ENCODE measurements around the gene TLE1. TPM values are rescaled to one million over a fixed set of nuclear protein-coding genes. Genes with fewer than 3 reads are reported as not detected.

Gene TLE1
- total and polyA plus RNA-seq, 9 of the 15 experiments (the other 6 are each of a cell fraction or from before 2014, with no cell fraction given) = 0.11 TPM; not detected in 8

- Histone ChIP-seq H4K20me1 (replicated peaks; ENCODE audit: control insufficient read depth, insufficient read depth, low read length) (no peaks in the 10 kb centered on the region), H3K9ac (ENCODE audit: insufficient read depth in 1 of 2, low read depth in 2 of 2, low read length in 2 of 2) (no peak overlapping the region), H3K79me2 (ENCODE audit: control insufficient read depth, insufficient read depth, low read length) (no peaks in the 10 kb centered on the region), H2AFZ (ENCODE audit: low read depth, low read length) (no peak overlapping the region), H3K27ac (ENCODE audit: extremely low read depth, low read depth, low read length) (no peak overlapping the region), H3K9me3 (replicated peaks; ENCODE audit: control insufficient read depth, insufficient read depth, low read depth, low read length) (no peaks in the 10 kb centered on the region), H3K27me3 (ENCODE audit: control insufficient read depth in 2 of 2, insufficient read depth in 2 of 2, low read length in 2 of 2) (no peaks in the 10 kb centered on the region), H3K36me3 (ENCODE audit: control insufficient read depth, insufficient read depth, low read length) (no peaks in the 10 kb centered on the region), H3K4me3 (no peak overlapping the region), H3K4me2 (ENCODE audit: insufficient read depth, low read length) (no peak overlapping the region), H3K4me1 (replicated peaks in 1 of 2; ENCODE audit: control insufficient read depth in 2 of 2, insufficient read depth in 2 of 2, low read length in 2 of 2) (no peaks in the 10 kb centered on the region), H3K9me1 (ENCODE audit: control insufficient read depth, insufficient read depth, low read length) (no peaks in the 10 kb centered on the region)
- CTCF ChIA-PET (ENCODE audit: low intra/inter-chr PET ratio) = no interaction called here
- in situ Hi-C loops (cut with MboI) = no loop called here
- WGBS (ENCODE audit: insufficient coverage, low coverage, missing lambda C conversion rate) = 0% methylated on average over 11 of the region's 15 CpGs
- no peak for DNase-seq (ENCODE audit: extremely low read depth in 1 of 4, low spot score in 3 of 4)
- no peak for FAIRE-seq
- BruUV-seq (replicated peaks) = no TSS peak
- POLR2A ChIA-PET = no interaction called here
- no peak for ATAC-seq
- intact Hi-C loops (cut with micrococcal nuclease) = no loop called here
- TF ChIP-seq TCFL5 (CRISPR knock-in tag; conservative IDR thresholded peaks at IDR 0.05) = no peak
- TF ChIP-seq, protein P1, sequence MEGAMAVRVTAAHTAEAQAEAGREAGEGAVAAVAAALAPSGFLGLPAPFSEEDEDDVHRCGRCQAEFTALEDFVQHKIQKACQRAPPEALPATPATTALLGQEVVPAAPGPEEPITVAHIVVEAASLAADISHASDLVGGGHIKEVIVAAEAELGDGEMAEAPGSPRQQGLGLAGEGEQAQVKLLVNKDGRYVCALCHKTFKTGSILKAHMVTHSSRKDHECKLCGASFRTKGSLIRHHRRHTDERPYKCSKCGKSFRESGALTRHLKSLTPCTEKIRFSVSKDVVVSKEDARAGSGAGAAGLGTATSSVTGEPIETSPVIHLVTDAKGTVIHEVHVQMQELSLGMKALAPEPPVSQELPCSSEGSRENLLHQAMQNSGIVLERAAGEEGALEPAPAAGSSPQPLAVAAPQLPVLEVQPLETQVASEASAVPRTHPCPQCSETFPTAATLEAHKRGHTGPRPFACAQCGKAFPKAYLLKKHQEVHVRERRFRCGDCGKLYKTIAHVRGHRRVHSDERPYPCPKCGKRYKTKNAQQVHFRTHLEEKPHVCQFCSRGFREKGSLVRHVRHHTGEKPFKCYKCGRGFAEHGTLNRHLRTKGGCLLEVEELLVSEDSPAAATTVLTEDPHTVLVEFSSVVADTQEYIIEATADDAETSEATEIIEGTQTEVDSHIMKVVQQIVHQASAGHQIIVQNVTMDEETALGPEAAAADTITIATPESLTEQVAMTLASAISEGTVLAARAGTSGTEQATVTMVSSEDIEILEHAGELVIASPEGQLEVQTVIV (CRISPR knock-in tag; IDR thresholded peaks at IDR 0.05; ENCODE audit: borderline replicate concordance) = no peak
- TF ChIP-seq, protein P2, sequence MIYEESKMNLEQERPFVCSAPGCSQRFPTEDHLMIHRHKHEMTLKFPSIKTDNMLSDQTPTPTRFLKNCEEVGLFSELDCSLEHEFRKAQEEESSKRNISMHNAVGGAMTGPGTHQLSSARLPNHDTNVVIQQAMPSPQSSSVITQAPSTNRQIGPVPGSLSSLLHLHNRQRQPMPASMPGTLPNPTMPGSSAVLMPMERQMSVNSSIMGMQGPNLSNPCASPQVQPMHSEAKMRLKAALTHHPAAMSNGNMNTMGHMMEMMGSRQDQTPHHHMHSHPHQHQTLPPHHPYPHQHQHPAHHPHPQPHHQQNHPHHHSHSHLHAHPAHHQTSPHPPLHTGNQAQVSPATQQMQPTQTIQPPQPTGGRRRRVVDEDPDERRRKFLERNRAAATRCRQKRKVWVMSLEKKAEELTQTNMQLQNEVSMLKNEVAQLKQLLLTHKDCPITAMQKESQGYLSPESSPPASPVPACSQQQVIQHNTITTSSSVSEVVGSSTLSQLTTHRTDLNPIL (CRISPR knock-in tag; IDR thresholded peaks at IDR 0.05) = no peak
- TF ChIP-seq, protein P3, sequence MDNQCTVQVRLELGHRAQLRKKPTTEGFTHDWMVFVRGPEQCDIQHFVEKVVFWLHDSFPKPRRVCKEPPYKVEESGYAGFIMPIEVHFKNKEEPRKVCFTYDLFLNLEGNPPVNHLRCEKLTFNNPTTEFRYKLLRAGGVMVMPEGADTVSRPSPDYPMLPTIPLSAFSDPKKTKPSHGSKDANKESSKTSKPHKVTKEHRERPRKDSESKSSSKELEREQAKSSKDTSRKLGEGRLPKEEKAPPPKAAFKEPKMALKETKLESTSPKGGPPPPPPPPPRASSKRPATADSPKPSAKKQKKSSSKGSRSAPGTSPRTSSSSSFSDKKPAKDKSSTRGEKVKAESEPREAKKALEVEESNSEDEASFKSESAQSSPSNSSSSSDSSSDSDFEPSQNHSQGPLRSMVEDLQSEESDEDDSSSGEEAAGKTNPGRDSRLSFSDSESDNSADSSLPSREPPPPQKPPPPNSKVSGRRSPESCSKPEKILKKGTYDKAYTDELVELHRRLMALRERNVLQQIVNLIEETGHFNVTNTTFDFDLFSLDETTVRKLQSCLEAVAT (IDR thresholded peaks at IDR 0.05) = no peak
- TF ChIP-seq JUNB (CRISPR knock-in tag; conservative IDR thresholded peaks at IDR 0.05) = no peak
- TF ChIP-seq, protein P4, sequence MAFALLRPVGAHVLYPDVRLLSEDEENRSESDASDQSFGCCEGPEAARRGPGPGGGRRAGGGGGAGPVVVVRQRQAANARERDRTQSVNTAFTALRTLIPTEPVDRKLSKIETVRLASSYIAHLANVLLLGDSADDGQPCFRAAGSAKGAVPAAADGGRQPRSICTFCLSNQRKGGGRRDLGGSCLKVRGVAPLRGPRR (CRISPR knock-in tag; IDR thresholded peaks at IDR 0.05) = no peak
- no peak for TF ChIP-seq CEBPG (CRISPR knock-in tag; IDR thresholded peaks at IDR 0.05)
- TF ChIP-seq CEBPG (tag; conservative IDR thresholded peaks at IDR 0.05 in 1 of 2, IDR thresholded peaks at IDR 0.05 in 1 of 2) = no peak
- TF ChIP-seq, protein P5, sequence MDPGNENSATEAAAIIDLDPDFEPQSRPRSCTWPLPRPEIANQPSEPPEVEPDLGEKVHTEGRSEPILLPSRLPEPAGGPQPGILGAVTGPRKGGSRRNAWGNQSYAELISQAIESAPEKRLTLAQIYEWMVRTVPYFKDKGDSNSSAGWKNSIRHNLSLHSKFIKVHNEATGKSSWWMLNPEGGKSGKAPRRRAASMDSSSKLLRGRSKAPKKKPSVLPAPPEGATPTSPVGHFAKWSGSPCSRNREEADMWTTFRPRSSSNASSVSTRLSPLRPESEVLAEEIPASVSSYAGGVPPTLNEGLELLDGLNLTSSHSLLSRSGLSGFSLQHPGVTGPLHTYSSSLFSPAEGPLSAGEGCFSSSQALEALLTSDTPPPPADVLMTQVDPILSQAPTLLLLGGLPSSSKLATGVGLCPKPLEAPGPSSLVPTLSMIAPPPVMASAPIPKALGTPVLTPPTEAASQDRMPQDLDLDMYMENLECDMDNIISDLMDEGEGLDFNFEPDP (CRISPR knock-in tag; IDR thresholded peaks at IDR 0.05) = no peak
- no peak for TF ChIP-seq ZNF589 (CRISPR knock-in tag; IDR thresholded peaks at IDR 0.05; ENCODE audit: low read depth)
Measured at GRCh38 chr9:81601639-81602623, 87.4 kb downstream of the TLE1 start.
